Gastrocnemius medialis (tissue), 4 donors: ENCODE results near the gene C1orf122. TPM values are rescaled to one million over a fixed set of nuclear protein-coding genes. Genes with fewer than 3 reads are reported as not detected.

Experiments
- ATAC-seq, 2 donors: fragments of 150-250 bp; one replicate each; pipeline ENCODE4 v1.9.1; 2016
- DNase-seq, 2 donors: peaks; one replicate each; pipeline ENCODE4 v3.0.0-alpha.2; 2019
- H3K27ac ChIP-seq, 4 donors: fragments of 200-600 bp; sonication (generic); 1 replicate in 1 of 4; 2 replicates in 3 of 4; pipeline ENCODE4 v1.5.1; 2016 to 2018; ENCODE audit warnings: mild to moderate bottlenecking in 2 of 4, moderate library complexity in 1 of 4
- H3K27me3 ChIP-seq, 3 donors: fragments of 200-600 bp; sonication (generic) in 2 of 3; 1 replicate in 1 of 3; 2 replicates in 2 of 3; pipeline versions ENCODE4 v1.5.1 to v1.6.0; 2016 to 2019; ENCODE audit warnings: mild to moderate bottlenecking in 1 of 3, moderate library complexity in 1 of 3
- H3K36me3 ChIP-seq, 2 donors: fragments of 200-600 bp; sonication (generic) in 1 of 2; one replicate each; pipeline ENCODE4 v1.5.1; 2017 to 2018
- H3K4me1 ChIP-seq, 2 donors: fragments of 200-600 bp; sonication (generic) in 1 of 2; one replicate each; pipeline ENCODE4 v1.5.1; 2016 to 2017; ENCODE audit warnings: mild to moderate bottlenecking in 2 of 2
- H3K4me3 ChIP-seq, 4 donors: fragments of 200-600 bp; sonication (generic) in 3 of 4; 1 replicate in 1 of 4; 2 replicates in 3 of 4; pipeline ENCODE4 v1.5.1; 2016 to 2019; ENCODE audit warnings: mild to moderate bottlenecking in 2 of 4
- H3K9me3 ChIP-seq, 3 donors: fragments of 200-600 bp; sonication (generic) in 2 of 3; 1 replicate in 1 of 3; 2 replicates in 2 of 3; pipeline ENCODE4 v1.5.1; 2016 to 2019
- CTCF ChIP-seq, 5 experiments: fragments of 450-650 bp in 3 of 5; fragments of 200-600 bp in 2 of 5; sonication (generic) in 2 of 5; IDR thresholded peaks in 4 of 5; conservative IDR thresholded peaks in 1 of 5; 1 replicate in 4 of 5; 2 replicates in 1 of 5; pipeline ENCODE4 v1.5.1; 2016 to 2019; ENCODE audit warnings: antibody characterized with exemption in 5 of 5, mild to moderate bottlenecking in 3 of 5, moderate library complexity in 3 of 5
- POLR2A ChIP-seq, 2 donors: fragments of 450-650 bp; IDR thresholded peaks; one replicate each; pipeline ENCODE4 v1.6.1; 2017; ENCODE audit warnings: antibody characterized with exemption in 2 of 2, mild to moderate bottlenecking in 2 of 2, moderate library complexity in 2 of 2
- in situ Hi-C, 4 donors: fragments of 200-750 bp; cut with MboI; loops; one replicate each; pipeline versions ENCODE4 v1.15.0 to v1.8.0; 2017; ENCODE audit warnings: low sequenced_read_pairs in 4 of 4
- intact Hi-C: fragments of 100-400 bp; cut with DNase I; formaldehyde crosslinking; loops from one replicate; pipeline ENCODE4 v1.15.1; 2023; ENCODE audit warnings: low total_unique reads
- total RNA-seq, 4 donors: library from RNA; depleted of rRNA; stranded (reverse); fragments of >200 nt; gene quantifications; one replicate each; pipeline versions ENCODE4 v1.1.0 to v1.2.3, GENCODE V29; 2016

Gene C1orf122
- total RNA-seq, 4 donors from 2014 or later, result 41.2 to 96.0 (median 56.8) TPM

- intact Hi-C loops (no loop called here), in situ Hi-C loops (no loop called here)
- peaks cover 0 to 59% of the 10 kb centered on the region in 2 donors for H3K36me3 ChIP-seq
- no peak for TF ChIP-seq POLR2A (IDR thresholded peaks at IDR 0.05)
- no peak for TF ChIP-seq CTCF (IDR thresholded peaks at IDR 0.05 in 4 of 5, conservative IDR thresholded peaks at IDR 0.05 in 1 of 5)
- H3K4me1 ChIP-seq, result no peaks in the 10 kb centered on the region
- H3K4me3 ChIP-seq, result no peak overlapping the region
- H3K27me3 ChIP-seq, result no peaks in the 10 kb centered on the region
- no peak for DNase-seq
- H3K27ac ChIP-seq, result no peak overlapping the region
- no peaks in the 10 kb centered on the region for H3K9me3 ChIP-seq
- ATAC-seq, result no peak
Measured at GRCh38 chr1:37825506-37825905, 17.9 kb downstream of the C1orf122 start.

DNA sequence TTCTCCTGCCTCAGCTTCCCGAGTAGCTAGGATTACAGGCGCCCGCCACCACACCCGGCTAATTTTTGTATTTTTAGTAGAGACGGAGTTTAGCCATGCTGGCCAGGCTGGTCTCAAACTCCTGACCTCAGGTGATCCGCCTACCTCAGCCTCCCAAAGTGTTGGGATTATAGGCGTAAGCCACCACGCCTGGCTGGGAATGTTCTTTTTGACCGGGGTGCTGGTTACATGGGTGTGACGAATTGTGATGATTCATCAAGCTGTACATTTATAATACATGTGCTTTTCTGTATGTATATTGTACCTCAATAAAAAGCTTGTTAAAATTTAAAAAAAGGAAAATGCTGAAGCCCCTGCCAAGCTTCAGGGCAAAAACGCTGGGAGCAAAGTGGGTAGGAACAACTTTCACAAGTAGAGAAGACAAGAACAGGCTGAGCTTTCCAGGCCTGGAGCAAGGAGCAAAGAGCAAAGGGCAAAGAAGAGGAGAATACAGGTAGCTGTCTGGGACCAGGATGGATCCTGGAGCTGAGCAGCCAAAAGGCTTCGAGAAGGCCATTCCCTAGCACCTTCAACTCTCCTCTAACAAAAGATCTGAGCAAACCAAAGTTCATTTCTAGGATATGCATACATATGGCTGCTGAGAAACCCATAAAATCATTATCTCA lies 21.0 kb downstream of the C1orf122 start:
- Histone ChIP-seq H3K27ac (no peak overlapping the region), H3K9me3 (no peaks in the 10 kb centered on the region), H3K36me3 (peaks cover 7 to 56% of the 10 kb centered on the region in 2 donors), H3K4me3 (no peak overlapping the region), H3K4me1 (no peaks in the 10 kb centered on the region), H3K27me3 (no peaks in the 10 kb centered on the region)
- intact Hi-C loops, result no loop called here
- in situ Hi-C loops, result no loop called here
- TF ChIP-seq POLR2A (IDR thresholded peaks at IDR 0.05) (no peak), CTCF (IDR thresholded peaks at IDR 0.05 in 4 of 5, conservative IDR thresholded peaks at IDR 0.05 in 1 of 5) (no peak)
- DNase-seq, result no peak
- no peak for ATAC-seq

DNA sequence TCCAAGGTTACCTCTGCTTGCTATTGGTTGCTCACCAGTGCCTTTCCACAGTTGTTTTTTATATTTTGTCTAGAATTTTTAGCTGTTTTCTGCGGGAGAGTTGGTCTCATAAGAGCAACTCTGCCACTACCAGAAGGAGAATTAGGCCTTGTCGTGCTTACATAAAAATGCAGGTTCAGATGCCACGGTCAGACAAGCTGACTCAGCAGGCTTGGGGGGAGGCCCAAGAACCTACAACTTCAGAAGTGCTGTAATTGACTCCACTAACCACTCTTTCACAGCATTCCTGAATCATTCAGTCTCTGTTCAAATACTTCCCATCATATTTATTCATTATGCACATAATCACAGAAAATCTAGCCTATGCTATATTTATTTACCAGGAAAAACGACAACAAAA lies 23.5 kb downstream of the C1orf122 start:
- H3K4me3 ChIP-seq, result no peak overlapping the region
- TF ChIP-seq CTCF (IDR thresholded peaks at IDR 0.05 in 4 of 5, conservative IDR thresholded peaks at IDR 0.05 in 1 of 5) (no peak), POLR2A (IDR thresholded peaks at IDR 0.05) (no peak)
- ATAC-seq, result no peak
- intact Hi-C loops (no loop called here), in situ Hi-C loops (no loop called here)
- H3K4me1 ChIP-seq, result no peaks in the 10 kb centered on the region
- H3K27ac ChIP-seq, result no peak overlapping the region
- H3K9me3 ChIP-seq, result no peaks in the 10 kb centered on the region
- H3K36me3 ChIP-seq, result peaks cover 7 to 66% of the 10 kb centered on the region in 2 donors
- H3K27me3 ChIP-seq, result no peaks in the 10 kb centered on the region
- DNase-seq, result no peak

DNA sequence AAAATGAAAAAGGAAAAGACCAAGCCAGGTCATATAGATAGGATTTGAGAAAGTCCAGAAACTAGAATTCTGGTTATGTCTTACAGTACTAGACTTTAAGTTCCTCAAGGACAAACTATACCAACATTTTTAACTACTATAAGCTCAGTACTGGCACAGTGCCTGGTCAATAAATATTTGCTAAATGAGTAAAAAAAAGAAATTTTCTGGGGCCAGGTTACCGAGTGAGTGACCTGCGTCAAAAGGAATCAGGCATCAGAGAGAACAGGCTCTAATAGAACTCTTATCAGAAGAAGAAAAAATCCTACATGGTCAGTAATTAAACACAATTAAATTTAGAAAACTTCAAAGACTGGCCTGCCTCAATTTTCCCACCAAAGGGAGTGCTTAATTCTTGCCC lies 24.2 kb downstream of the C1orf122 start:
- no peak for ATAC-seq
- TF ChIP-seq POLR2A (IDR thresholded peaks at IDR 0.05), result no peak
- TF ChIP-seq CTCF (IDR thresholded peaks at IDR 0.05 in 4 of 5, conservative IDR thresholded peaks at IDR 0.05 in 1 of 5), result no peak
- intact Hi-C loops (no loop called here), in situ Hi-C loops (no loop called here)
- DNase-seq, result no peak
- H3K27ac ChIP-seq, result no peak overlapping the region
- no peaks in the 10 kb centered on the region for H3K27me3 ChIP-seq
- H3K4me3 ChIP-seq, result no peak overlapping the region
- H3K36me3 ChIP-seq, result peaks cover 7 to 68% of the 10 kb centered on the region in 2 donors
- H3K4me1 ChIP-seq, result no peaks in the 10 kb centered on the region
- H3K9me3 ChIP-seq, result no peaks in the 10 kb centered on the region

- H3K36me3 ChIP-seq, result peaks cover 4 to 73% of the 10 kb centered on the region in 2 donors
- H3K27me3 ChIP-seq, result no peaks in the 10 kb centered on the region
- DNase-seq, result no peak
- no peak overlapping the region for H3K4me3 ChIP-seq
- H3K9me3 ChIP-seq, result no peaks in the 10 kb centered on the region
- in situ Hi-C loops, result no loop called here
- no peak for ATAC-seq
- intact Hi-C loops, result no loop called here
- no peak overlapping the region for H3K27ac ChIP-seq
- TF ChIP-seq CTCF (IDR thresholded peaks at IDR 0.05 in 4 of 5, conservative IDR thresholded peaks at IDR 0.05 in 1 of 5), result no peak
- H3K4me1 ChIP-seq, result no peaks in the 10 kb centered on the region
Measured at GRCh38 chr1:37836788-37837187, 29.2 kb downstream of the C1orf122 start.
